Stromal cell of bone marrow (primary cell): ENCODE results near the gene NRG3.

Experiments
- DNase-seq: peaks from one replicate; pipeline ENCODE4 v3.0.0-alpha.2; 2012; ENCODE audit warnings: low read depth

The NRG3 gene

GRCh38 chr10:82692458-82692857 lies 817.5 kb downstream of the NRG3 start:
- no peak for DNase-seq

GRCh38 chr10:82721831-82722230 lies 846.8 kb downstream of the NRG3 start:
- no peak for DNase-seq

GRCh38 chr10:82722273-82722672 lies 847.3 kb downstream of the NRG3 start:
- DNase-seq = no peak

- no peak for DNase-seq
Measured at GRCh38 chr10:82736305-82736704, 861.3 kb downstream of the NRG3 start.

- DNase-seq = no peak
Measured at GRCh38 chr10:82737549-82737948, 862.6 kb downstream of the NRG3 start.

GRCh38 chr10:82738592-82738991 lies 863.6 kb downstream of the NRG3 start:
- DNase-seq = no peak

GRCh38 chr10:82742478-82742877 lies 867.5 kb downstream of the NRG3 start:
- DNase-seq = peak; percentile 19

- DNase-seq = no peak
Measured at GRCh38 chr10:82742898-82743297, 867.9 kb downstream of the NRG3 start.

GRCh38 chr10:82750538-82750937 lies 875.5 kb downstream of the NRG3 start:
- no peak for DNase-seq

- DNase-seq = no peak
Measured at GRCh38 chr10:82757397-82757796, 882.4 kb downstream of the NRG3 start.

- no peak for DNase-seq
Measured at GRCh38 chr10:82757901-82758300, 882.9 kb downstream of the NRG3 start.

- DNase-seq = no peak
Measured at GRCh38 chr10:82759050-82759449, 884.1 kb downstream of the NRG3 start.

- DNase-seq = no peak
Measured at GRCh38 chr10:82762641-82763040, 887.6 kb downstream of the NRG3 start.

- DNase-seq = no peak
Measured at GRCh38 chr10:82768040-82768439, 893.0 kb downstream of the NRG3 start.

GRCh38 chr10:82778908-82779307 lies 903.9 kb downstream of the NRG3 start:
- DNase-seq = no peak

GRCh38 chr10:82796510-82796909 lies 921.5 kb downstream of the NRG3 start:
- no peak for DNase-seq

GRCh38 chr10:82801289-82801688 lies 926.3 kb downstream of the NRG3 start:
- DNase-seq = no peak

GRCh38 chr10:82811621-82812020 lies 936.6 kb downstream of the NRG3 start:
- DNase-seq = no peak

GRCh38 chr10:82813856-82814255 lies 938.9 kb downstream of the NRG3 start:
- peak; percentile 4 for DNase-seq

GRCh38 chr10:82814635-82815034 lies 939.6 kb downstream of the NRG3 start:
- peak; percentile 3 for DNase-seq

GRCh38 chr10:82815680-82816079 lies 940.7 kb downstream of the NRG3 start:
- DNase-seq = no peak

- no peak for DNase-seq
Measured at GRCh38 chr10:82817676-82818422, 942.9 kb downstream of the NRG3 start.

GRCh38 chr10:82821043-82821442 lies 946.0 kb downstream of the NRG3 start:
- no peak for DNase-seq

- no peak for DNase-seq
Measured at GRCh38 chr10:82826132-82826531, 951.1 kb downstream of the NRG3 start.
